Breast epithelium (tissue), 4 donors: Measurements from ENCODE around the gene GCG. TPM values are rescaled to one million over a fixed set of nuclear protein-coding genes. Genes with fewer than 3 reads are reported as not detected.

Experiments
- DNase-seq, 2 donors: peaks; one replicate each; pipeline ENCODE4 v3.0.0-alpha.2; 2019; ENCODE audit warnings: low spot score in 2 of 2
- H3K27ac ChIP-seq, 2 donors: fragments of 200-600 bp; sonication (generic) in 1 of 2; one replicate each; pipeline ENCODE4 v1.5.1; 2016 to 2019; ENCODE audit warnings: mild to moderate bottlenecking in 1 of 2
- H3K27me3 ChIP-seq, 2 donors: fragments of 200-600 bp; sonication (generic) in 1 of 2; one replicate each; pipeline versions ENCODE4 v1.5.1 to v1.6.0; 2017 to 2019; ENCODE audit warnings: control low read depth in 1 of 2, mild to moderate bottlenecking in 1 of 2
- H3K36me3 ChIP-seq: fragments of 200-600 bp; one replicate; pipeline ENCODE4 v1.5.1; 2019
- H3K4me1 ChIP-seq, 2 donors: fragments of 200-600 bp; sonication (generic); one replicate each; pipeline ENCODE4 v1.5.1; 2016 to 2019; ENCODE audit warnings: control low read depth in 1 of 2
- H3K4me3 ChIP-seq, 3 donors: fragments of 200-600 bp; sonication (generic); 1 replicate in 2 of 3; 2 replicates in 1 of 3; pipeline ENCODE4 v1.5.1; 2016 to 2019; ENCODE audit warnings: mild to moderate bottlenecking in 3 of 3, moderate library complexity in 2 of 3
- H3K9me3 ChIP-seq, 2 donors: fragments of 200-600 bp; sonication (generic) in 1 of 2; one replicate each; pipeline ENCODE4 v1.5.1; 2016 to 2019; ENCODE audit warnings: control low read depth in 1 of 2
- POLR2A ChIP-seq: fragments of 450-650 bp; IDR thresholded peaks from one replicate; pipeline ENCODE4 v1.6.1; 2016; ENCODE audit warnings: antibody characterized with exemption, mild to moderate bottlenecking, moderate library complexity
- POLR2AphosphoS5 ChIP-seq, 3 donors: sonication (generic); formaldehyde crosslinking; IDR thresholded peaks; one replicate each; pipeline ENCODE4 v1.6.1; 2017; ENCODE audit warnings: antibody characterized with exemption in 3 of 3
- intact Hi-C: fragments of 100-400 bp; cut with DNase I; formaldehyde crosslinking; loops from one replicate; pipeline ENCODE4 v1.15.1; 2023; ENCODE audit warnings: low total_unique reads
- total RNA-seq, 3 donors: library from RNA; depleted of rRNA; stranded (reverse); fragments of >200 nt; gene quantifications; one replicate each; pipeline ENCODE4 v1.1.0, GENCODE V29; 2016
- TF ChIP-seq, protein P1 (sequence below), 3 donors: fragments of 450-650 bp; IDR thresholded peaks; one replicate each; pipeline ENCODE4 v1.5.1; 2016 to 2017; ENCODE audit warnings: antibody characterized with exemption in 3 of 3, mild to moderate bottlenecking in 3 of 3, moderate library complexity in 3 of 3

GCG gene
- total RNA-seq, 3 donors from 2014 or later, result not detected

DNA sequence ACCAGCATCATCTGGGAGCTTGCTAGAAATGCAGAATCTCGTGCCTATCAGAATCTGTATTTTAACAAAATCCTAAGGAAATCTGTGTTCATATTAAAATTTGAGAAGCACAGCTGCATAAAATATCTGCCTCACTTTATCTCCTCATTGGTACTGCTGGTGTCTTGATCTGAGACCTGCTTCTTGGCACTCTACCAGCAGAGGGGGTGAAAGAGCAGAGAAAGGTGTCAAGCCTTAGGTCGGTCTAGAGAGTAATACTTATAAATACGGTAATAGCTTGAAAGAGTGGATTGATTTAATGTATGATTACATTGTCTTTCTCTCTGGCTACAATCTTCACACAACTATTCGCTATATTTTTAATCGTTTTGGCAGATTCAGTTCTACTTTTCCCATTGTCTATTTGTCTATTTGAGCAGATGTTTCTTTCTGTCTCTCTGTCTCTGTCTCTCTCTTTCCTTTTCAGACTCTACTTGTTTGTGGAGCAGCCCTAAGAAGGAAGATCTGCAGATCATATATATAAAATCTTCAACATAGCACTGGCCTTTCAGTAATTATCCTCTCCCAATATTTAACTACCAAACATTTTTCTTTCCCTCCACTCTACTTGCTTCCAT lies 1.7 kb upstream of the GCG start:
- Histone ChIP-seq H3K27me3 (no peaks in the 10 kb centered on the region), H3K27ac (no peak overlapping the region), H3K36me3 (no peaks in the 10 kb centered on the region), H3K4me3 (no peak overlapping the region), H3K4me1 (no peaks in the 10 kb centered on the region), H3K9me3 (no peaks in the 10 kb centered on the region)
- TF ChIP-seq POLR2AphosphoS5 (IDR thresholded peaks at IDR 0.05) (no peak), POLR2A (no peak)
- TF ChIP-seq, protein P1, sequence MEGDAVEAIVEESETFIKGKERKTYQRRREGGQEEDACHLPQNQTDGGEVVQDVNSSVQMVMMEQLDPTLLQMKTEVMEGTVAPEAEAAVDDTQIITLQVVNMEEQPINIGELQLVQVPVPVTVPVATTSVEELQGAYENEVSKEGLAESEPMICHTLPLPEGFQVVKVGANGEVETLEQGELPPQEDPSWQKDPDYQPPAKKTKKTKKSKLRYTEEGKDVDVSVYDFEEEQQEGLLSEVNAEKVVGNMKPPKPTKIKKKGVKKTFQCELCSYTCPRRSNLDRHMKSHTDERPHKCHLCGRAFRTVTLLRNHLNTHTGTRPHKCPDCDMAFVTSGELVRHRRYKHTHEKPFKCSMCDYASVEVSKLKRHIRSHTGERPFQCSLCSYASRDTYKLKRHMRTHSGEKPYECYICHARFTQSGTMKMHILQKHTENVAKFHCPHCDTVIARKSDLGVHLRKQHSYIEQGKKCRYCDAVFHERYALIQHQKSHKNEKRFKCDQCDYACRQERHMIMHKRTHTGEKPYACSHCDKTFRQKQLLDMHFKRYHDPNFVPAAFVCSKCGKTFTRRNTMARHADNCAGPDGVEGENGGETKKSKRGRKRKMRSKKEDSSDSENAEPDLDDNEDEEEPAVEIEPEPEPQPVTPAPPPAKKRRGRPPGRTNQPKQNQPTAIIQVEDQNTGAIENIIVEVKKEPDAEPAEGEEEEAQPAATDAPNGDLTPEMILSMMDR (IDR thresholded peaks at IDR 0.05), result no peak
- intact Hi-C loops, result no loop called here
- DNase-seq, result no peak

DNA sequence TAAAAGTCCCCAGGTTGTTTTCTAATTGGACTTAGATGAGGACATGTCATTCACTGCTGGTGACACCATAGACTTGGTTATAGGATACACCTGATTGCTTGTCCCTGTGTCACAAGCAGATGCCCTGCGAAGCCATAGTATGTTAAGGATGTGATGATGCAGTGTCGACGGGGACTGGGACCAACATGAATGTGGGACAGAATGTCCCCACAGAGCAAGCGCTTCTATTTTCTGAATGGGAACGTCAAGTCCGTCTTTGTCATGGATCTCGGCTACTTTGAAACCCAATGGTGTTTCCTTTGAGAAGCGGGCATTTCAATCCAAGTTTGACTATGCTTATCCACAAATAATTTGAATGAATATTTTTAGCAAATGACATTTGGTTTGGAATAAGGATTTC lies 2.1 kb downstream of the GCG start:
- intact Hi-C loops, result no loop called here
- Histone ChIP-seq H3K9me3 (no peaks in the 10 kb centered on the region), H3K4me1 (no peaks in the 10 kb centered on the region), H3K4me3 (no peak overlapping the region), H3K36me3 (no peaks in the 10 kb centered on the region), H3K27ac (no peak overlapping the region), H3K27me3 (no peaks in the 10 kb centered on the region)
- no peak for DNase-seq
- TF ChIP-seq POLR2AphosphoS5 (IDR thresholded peaks at IDR 0.05), result no peak
- no peak for TF ChIP-seq POLR2A
- TF ChIP-seq, protein P1 (IDR thresholded peaks at IDR 0.05), result no peak

DNA sequence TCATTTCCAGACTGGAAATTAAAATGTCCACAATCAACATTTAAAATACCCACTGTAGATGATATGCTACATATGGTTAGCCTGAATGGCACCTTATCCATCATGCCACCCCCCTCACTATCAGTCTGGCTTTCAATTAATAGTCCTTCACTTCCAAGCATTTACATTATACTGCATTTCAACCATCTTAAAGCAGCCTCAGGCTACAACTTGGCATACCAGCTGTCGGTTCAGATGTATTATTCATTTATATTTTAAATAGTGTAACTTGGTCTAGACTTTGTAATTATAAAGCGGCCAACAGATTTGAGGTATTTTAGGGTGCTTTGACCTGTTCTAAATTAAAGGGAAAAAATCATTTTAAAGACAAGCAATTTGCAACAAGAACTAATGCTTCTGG lies 2.6 kb downstream of the GCG start:
- TF ChIP-seq POLR2AphosphoS5 (IDR thresholded peaks at IDR 0.05) (no peak), POLR2A (no peak)
- TF ChIP-seq, protein P1 (IDR thresholded peaks at IDR 0.05), result no peak
- intact Hi-C loops, result no loop called here
- no peak overlapping the region for H3K4me3 ChIP-seq
- no peaks in the 10 kb centered on the region for H3K4me1 ChIP-seq
- no peaks in the 10 kb centered on the region for H3K9me3 ChIP-seq
- no peaks in the 10 kb centered on the region for H3K36me3 ChIP-seq
- no peak for DNase-seq
- H3K27me3 ChIP-seq, result no peaks in the 10 kb centered on the region
- no peak overlapping the region for H3K27ac ChIP-seq

DNA sequence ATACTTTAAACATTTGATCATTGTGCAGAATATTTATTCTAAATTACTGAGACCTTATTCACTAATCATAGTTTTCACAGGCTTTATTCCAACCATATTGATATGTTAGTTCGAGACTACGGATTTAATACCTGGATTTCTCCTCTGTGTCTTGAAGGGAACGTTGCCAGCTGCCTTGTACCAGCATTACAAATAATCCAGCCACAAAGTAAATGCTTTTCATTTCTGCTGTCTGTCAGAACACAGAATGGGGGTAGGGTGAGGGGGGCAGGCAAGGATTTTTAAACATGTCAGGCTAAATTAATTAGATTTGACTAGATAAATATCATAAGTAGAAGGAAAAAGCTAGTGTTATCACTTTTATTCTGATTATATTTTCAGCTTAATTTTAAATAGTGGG lies 3.1 kb downstream of the GCG start:
- no peaks in the 10 kb centered on the region for H3K4me1 ChIP-seq
- H3K36me3 ChIP-seq, result no peaks in the 10 kb centered on the region
- intact Hi-C loops, result no loop called here
- TF ChIP-seq POLR2AphosphoS5 (IDR thresholded peaks at IDR 0.05) (no peak), POLR2A (no peak)
- TF ChIP-seq, protein P1 (IDR thresholded peaks at IDR 0.05), result no peak
- H3K9me3 ChIP-seq, result no peaks in the 10 kb centered on the region
- no peaks in the 10 kb centered on the region for H3K27me3 ChIP-seq
- DNase-seq, result no peak
- no peak overlapping the region for H3K27ac ChIP-seq
- H3K4me3 ChIP-seq, result no peak overlapping the region

DNA sequence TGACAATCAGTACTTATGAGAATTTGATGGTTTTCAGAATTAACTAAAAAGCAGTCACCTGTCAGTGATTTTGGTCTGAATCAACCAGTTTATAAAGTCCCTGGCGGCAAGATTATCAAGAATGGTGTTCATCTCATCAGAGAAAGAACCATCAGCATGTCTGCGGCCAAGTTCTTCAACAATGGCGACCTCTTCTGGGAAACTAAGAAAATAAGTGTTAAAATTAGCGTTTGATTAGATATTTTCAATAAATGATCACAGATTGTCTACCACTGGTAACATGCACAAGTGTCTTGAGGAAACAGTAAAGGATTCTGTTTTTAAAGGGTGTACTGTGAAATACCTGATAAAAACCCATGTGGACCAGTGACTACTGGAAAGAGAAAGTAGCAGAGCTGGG lies 8.1 kb downstream of the GCG start:
- H3K27ac ChIP-seq, result no peak overlapping the region
- no peak for TF ChIP-seq POLR2A
- TF ChIP-seq, protein P1 (IDR thresholded peaks at IDR 0.05), result no peak
- no peak for TF ChIP-seq POLR2AphosphoS5 (IDR thresholded peaks at IDR 0.05)
- H3K4me3 ChIP-seq, result no peak overlapping the region
- no peaks in the 10 kb centered on the region for H3K27me3 ChIP-seq
- no peaks in the 10 kb centered on the region for H3K4me1 ChIP-seq
- no peak for DNase-seq
- H3K36me3 ChIP-seq, result no peaks in the 10 kb centered on the region
- H3K9me3 ChIP-seq, result no peaks in the 10 kb centered on the region
- intact Hi-C loops, result loop anchor here (5.0 kb wide), 1 partner anchor 552 kb away; no protein-coding TSS in a partner anchor
